ENCODE data around the gene CCDC63.

DNA sequence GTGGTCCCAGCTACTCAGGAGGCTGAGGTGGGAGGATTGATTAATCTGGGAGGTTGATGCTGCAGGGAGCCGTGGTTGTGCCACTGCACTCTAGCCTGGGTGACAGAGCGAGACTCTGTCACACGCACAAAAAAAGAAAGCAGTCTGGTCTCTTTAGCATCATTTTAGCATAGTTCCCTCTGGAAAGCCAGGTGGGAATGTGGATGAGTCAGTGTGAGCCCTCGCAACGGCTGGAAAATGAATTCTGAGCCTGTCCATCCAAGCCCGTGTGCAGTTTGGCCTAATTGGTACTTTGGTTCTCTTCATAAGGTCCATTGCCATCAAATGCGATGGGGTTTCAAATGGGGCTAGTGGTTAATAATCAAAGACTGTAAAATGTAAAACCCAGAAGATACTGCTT, 71.2 kb downstream of the CCDC63 start:
- TF ChIP-seq POLR2A (IDR thresholded peaks at IDR 0.05) = no peak
- TF ChIP-seq, protein P1, sequence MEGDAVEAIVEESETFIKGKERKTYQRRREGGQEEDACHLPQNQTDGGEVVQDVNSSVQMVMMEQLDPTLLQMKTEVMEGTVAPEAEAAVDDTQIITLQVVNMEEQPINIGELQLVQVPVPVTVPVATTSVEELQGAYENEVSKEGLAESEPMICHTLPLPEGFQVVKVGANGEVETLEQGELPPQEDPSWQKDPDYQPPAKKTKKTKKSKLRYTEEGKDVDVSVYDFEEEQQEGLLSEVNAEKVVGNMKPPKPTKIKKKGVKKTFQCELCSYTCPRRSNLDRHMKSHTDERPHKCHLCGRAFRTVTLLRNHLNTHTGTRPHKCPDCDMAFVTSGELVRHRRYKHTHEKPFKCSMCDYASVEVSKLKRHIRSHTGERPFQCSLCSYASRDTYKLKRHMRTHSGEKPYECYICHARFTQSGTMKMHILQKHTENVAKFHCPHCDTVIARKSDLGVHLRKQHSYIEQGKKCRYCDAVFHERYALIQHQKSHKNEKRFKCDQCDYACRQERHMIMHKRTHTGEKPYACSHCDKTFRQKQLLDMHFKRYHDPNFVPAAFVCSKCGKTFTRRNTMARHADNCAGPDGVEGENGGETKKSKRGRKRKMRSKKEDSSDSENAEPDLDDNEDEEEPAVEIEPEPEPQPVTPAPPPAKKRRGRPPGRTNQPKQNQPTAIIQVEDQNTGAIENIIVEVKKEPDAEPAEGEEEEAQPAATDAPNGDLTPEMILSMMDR (IDR thresholded peaks at IDR 0.05) = no peak

Data from gastroesophageal sphincter (tissue), 3 donors.